Measurements from ENCODE around the gene RFXAP.

RFXAP gene

GRCh38 chr13:36817996-36818803, 822 bp upstream of the RFXAP start:
- TF ChIP-seq CTCF (IDR thresholded peaks at IDR 0.05): no peak

- TF ChIP-seq CTCF (IDR thresholded peaks at IDR 0.05): no peak
These were observed 693 bp downstream of the RFXAP start for GRCh38 chr13:36819739-36820090.

- TF ChIP-seq CTCF (IDR thresholded peaks at IDR 0.05): no peak
These were observed 1.2 kb downstream of the RFXAP start for GRCh38 chr13:36820222-36820621.

GRCh38 chr13:36822785-36823184, 3.8 kb downstream of the RFXAP start:
- no peak for TF ChIP-seq CTCF (IDR thresholded peaks at IDR 0.05)

GRCh38 chr13:36829753-36830152, 10.7 kb downstream of the RFXAP start:
- no peak for TF ChIP-seq CTCF (IDR thresholded peaks at IDR 0.05)

- TF ChIP-seq CTCF (IDR thresholded peaks at IDR 0.05): no peak
These were observed 12.3 kb downstream of the RFXAP start for GRCh38 chr13:36831291-36831690.

- TF ChIP-seq CTCF (IDR thresholded peaks at IDR 0.05): no peak
These were observed 15.3 kb downstream of the RFXAP start for GRCh38 chr13:36834299-36834698.

Data from LNCAP (cell line).